ENCODE measurements around the gene FBXL14.

Gene FBXL14

DNA sequence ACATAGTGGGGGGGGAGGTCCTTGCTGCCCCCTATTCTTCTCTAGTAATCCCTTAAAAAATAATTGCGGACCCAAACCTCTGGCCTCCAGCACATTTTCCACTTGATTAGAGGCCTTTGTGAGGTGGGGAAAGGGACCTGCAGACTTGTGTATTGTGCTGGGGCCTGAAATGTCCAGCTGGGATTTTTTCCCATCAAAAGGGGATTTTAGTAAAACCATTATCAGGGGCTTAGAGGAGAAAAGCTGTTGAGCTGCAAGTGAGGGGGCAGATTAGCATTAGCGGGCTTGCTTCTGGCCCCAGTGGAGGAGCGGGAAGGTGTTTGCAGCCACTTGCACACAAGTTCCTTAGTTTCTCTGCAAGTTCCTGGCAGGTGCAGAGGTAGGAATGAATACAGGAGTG is 13.9 kb downstream of the FBXL14 start:
- H2AK5ac ChIP-seq (ENCODE audit: low read length): no peak overlapping the region
- H2BK12ac ChIP-seq (ENCODE audit: low read length): no peak overlapping the region
- no peak overlapping the region for H3K14ac ChIP-seq (ENCODE audit: low read length)
- no peak overlapping the region for H3K23ac ChIP-seq (ENCODE audit: low read length)
- H3K36me3 ChIP-seq (ENCODE audit: control insufficient read depth in 1 of 2, insufficient read depth in 2 of 2, low read length in 2 of 2): no peaks in the 10 kb centered on the region
- no peaks in the 10 kb centered on the region for H3K79me1 ChIP-seq (ENCODE audit: low read length)
- H3K9ac ChIP-seq (ENCODE audit: low read length): no peak overlapping the region
- H3K4me1 ChIP-seq (ENCODE audit: control insufficient read depth in 1 of 2, insufficient read depth in 2 of 2, low read length in 2 of 2): no peaks in the 10 kb centered on the region
- H4K91ac ChIP-seq (ENCODE audit: low read depth, low read length): no peak overlapping the region
- H3K18ac ChIP-seq (ENCODE audit: low read length): no peak overlapping the region
- H3K4ac ChIP-seq (ENCODE audit: low read depth, low read length): no peak overlapping the region
- no peak overlapping the region for H2BK120ac ChIP-seq (ENCODE audit: insufficient read depth, low read length, poor library complexity)
- H3K27me3 ChIP-seq (ENCODE audit: insufficient read depth, low read length): no peaks in the 10 kb centered on the region
- H2BK5ac ChIP-seq (ENCODE audit: low read depth, low read length, poor library complexity): no peak overlapping the region
- no peak overlapping the region for H3K4me3 ChIP-seq (ENCODE audit: low read depth, low read length)
- H2AFZ ChIP-seq (ENCODE audit: insufficient read depth, low read length, poor library complexity): no peak overlapping the region
- peaks cover 1% of the 10 kb centered on the region for H3K9me3 ChIP-seq (ENCODE audit: insufficient read depth, low read depth, low read length)
- no CpG with 5 or more reads among the region's 3 CpGs for WGBS (ENCODE audit: extremely low coverage, insufficient coverage, insufficient read length)
- no peaks in the 10 kb centered on the region for H3K79me2 ChIP-seq (ENCODE audit: control insufficient read depth, insufficient read depth, low read length, poor library complexity)
- H4K12ac ChIP-seq (ENCODE audit: low read depth, low read length): no peak overlapping the region
- H3K4me2 ChIP-seq (ENCODE audit: low read length): no peak overlapping the region
- no peak overlapping the region for H4K8ac ChIP-seq (ENCODE audit: low read depth, low read length)
- H3K27ac ChIP-seq (ENCODE audit: low read depth, low read length): no peak overlapping the region
- no peak for DNase-seq

DNA sequence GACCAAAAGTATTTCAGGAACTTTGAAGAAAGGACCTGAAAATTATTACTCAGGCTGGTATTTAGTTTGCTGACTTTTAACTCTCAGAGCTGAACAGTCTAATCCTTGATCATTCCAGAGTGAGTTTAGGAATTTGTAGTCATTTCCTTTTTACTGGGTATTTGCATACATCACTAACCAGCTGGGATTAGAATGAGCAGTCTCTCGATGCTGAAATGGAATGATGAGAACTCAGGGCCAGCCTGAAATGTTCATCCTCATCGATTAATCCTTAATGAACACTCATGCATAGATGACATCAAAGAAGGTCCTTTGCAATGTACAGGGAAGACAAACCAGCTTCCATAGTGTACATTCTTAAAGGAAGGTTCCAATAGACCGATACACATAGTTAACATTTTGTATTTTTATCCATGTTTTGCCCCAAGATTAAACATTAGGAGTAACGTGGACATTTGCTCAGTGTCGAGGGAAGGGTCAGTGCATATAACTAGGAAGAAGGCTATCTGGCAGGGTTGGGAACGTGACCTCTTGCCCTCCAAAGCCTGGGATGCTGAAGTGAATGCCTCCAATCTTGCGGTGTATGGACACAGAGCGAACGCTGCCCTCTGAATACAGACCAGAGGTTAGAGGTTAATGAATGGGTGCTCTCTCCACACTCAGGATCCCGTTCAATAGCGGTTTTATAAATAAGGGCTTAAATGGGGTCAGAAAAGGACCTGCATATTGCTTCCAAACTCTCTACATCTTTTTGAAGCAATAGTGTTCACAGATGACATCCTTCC is 14.5 kb downstream of the FBXL14 start:
- Histone ChIP-seq H3K36me3 (ENCODE audit: control insufficient read depth in 1 of 2, insufficient read depth in 2 of 2, low read length in 2 of 2) (no peaks in the 10 kb centered on the region), H2AK5ac (ENCODE audit: low read length) (no peak overlapping the region), H3K23ac (ENCODE audit: low read length) (no peak overlapping the region), H2BK5ac (ENCODE audit: low read depth, low read length, poor library complexity) (no peak overlapping the region), H4K91ac (ENCODE audit: low read depth, low read length) (no peak overlapping the region), H2BK120ac (ENCODE audit: insufficient read depth, low read length, poor library complexity) (no peak overlapping the region), H4K12ac (ENCODE audit: low read depth, low read length) (no peak overlapping the region), H3K14ac (ENCODE audit: low read length) (no peak overlapping the region), H3K4me2 (ENCODE audit: low read length) (no peak overlapping the region), H3K27me3 (ENCODE audit: insufficient read depth, low read length) (no peaks in the 10 kb centered on the region), H3K9me3 (ENCODE audit: insufficient read depth, low read depth, low read length) (peaks cover 3% of the 10 kb centered on the region), H3K4me3 (ENCODE audit: low read depth, low read length) (no peak overlapping the region), H3K79me2 (ENCODE audit: control insufficient read depth, insufficient read depth, low read length, poor library complexity) (no peaks in the 10 kb centered on the region), H2BK12ac (ENCODE audit: low read length) (no peak overlapping the region), H4K8ac (ENCODE audit: low read depth, low read length) (no peak overlapping the region), H3K27ac (ENCODE audit: low read depth, low read length) (no peak overlapping the region), H3K18ac (ENCODE audit: low read length) (no peak overlapping the region), H2AFZ (ENCODE audit: insufficient read depth, low read length, poor library complexity) (no peak overlapping the region), H3K4ac (ENCODE audit: low read depth, low read length) (no peak overlapping the region), H3K4me1 (ENCODE audit: control insufficient read depth in 1 of 2, insufficient read depth in 2 of 2, low read length in 2 of 2) (no peaks in the 10 kb centered on the region), H3K9ac (ENCODE audit: low read length) (no peak overlapping the region), H3K79me1 (ENCODE audit: low read length) (no peaks in the 10 kb centered on the region)
- DNase-seq: no peak
- no CpG with 5 or more reads among the region's 11 CpGs for WGBS (ENCODE audit: extremely low coverage, insufficient coverage, insufficient read length)

- no CpG with 5 or more reads among the region's 21 CpGs for WGBS (ENCODE audit: extremely low coverage, insufficient coverage, insufficient read length)
- Histone ChIP-seq H3K4me1 (ENCODE audit: control insufficient read depth in 1 of 2, insufficient read depth in 2 of 2, low read length in 2 of 2) (no peaks in the 10 kb centered on the region), H3K36me3 (ENCODE audit: control insufficient read depth in 1 of 2, insufficient read depth in 2 of 2, low read length in 2 of 2) (no peaks in the 10 kb centered on the region), H3K4ac (ENCODE audit: low read depth, low read length) (no peak overlapping the region), H2AK5ac (ENCODE audit: low read length) (no peak overlapping the region), H3K27ac (ENCODE audit: low read depth, low read length) (no peak overlapping the region), H2BK12ac (ENCODE audit: low read length) (no peak overlapping the region), H4K12ac (ENCODE audit: low read depth, low read length) (no peak overlapping the region), H3K14ac (ENCODE audit: low read length) (no peak overlapping the region), H3K23ac (ENCODE audit: low read length) (no peak overlapping the region), H4K91ac (ENCODE audit: low read depth, low read length) (no peak overlapping the region), H4K8ac (ENCODE audit: low read depth, low read length) (no peak overlapping the region), H3K18ac (ENCODE audit: low read length) (no peak overlapping the region), H3K9me3 (ENCODE audit: insufficient read depth, low read depth, low read length) (peaks cover 4% of the 10 kb centered on the region), H2BK120ac (ENCODE audit: insufficient read depth, low read length, poor library complexity) (no peak overlapping the region), H3K79me1 (ENCODE audit: low read length) (no peaks in the 10 kb centered on the region), H3K79me2 (ENCODE audit: control insufficient read depth, insufficient read depth, low read length, poor library complexity) (no peaks in the 10 kb centered on the region), H3K4me2 (ENCODE audit: low read length) (no peak overlapping the region), H3K9ac (ENCODE audit: low read length) (no peak overlapping the region), H3K27me3 (ENCODE audit: insufficient read depth, low read length) (no peaks in the 10 kb centered on the region), H3K4me3 (ENCODE audit: low read depth, low read length) (no peak overlapping the region), H2AFZ (ENCODE audit: insufficient read depth, low read length, poor library complexity) (no peak overlapping the region), H2BK5ac (ENCODE audit: low read depth, low read length, poor library complexity) (no peak overlapping the region)
- DNase-seq: no peak
These were observed 17.8 kb downstream of the FBXL14 start for GRCh38 chr12:1576410-1577241.

DNA sequence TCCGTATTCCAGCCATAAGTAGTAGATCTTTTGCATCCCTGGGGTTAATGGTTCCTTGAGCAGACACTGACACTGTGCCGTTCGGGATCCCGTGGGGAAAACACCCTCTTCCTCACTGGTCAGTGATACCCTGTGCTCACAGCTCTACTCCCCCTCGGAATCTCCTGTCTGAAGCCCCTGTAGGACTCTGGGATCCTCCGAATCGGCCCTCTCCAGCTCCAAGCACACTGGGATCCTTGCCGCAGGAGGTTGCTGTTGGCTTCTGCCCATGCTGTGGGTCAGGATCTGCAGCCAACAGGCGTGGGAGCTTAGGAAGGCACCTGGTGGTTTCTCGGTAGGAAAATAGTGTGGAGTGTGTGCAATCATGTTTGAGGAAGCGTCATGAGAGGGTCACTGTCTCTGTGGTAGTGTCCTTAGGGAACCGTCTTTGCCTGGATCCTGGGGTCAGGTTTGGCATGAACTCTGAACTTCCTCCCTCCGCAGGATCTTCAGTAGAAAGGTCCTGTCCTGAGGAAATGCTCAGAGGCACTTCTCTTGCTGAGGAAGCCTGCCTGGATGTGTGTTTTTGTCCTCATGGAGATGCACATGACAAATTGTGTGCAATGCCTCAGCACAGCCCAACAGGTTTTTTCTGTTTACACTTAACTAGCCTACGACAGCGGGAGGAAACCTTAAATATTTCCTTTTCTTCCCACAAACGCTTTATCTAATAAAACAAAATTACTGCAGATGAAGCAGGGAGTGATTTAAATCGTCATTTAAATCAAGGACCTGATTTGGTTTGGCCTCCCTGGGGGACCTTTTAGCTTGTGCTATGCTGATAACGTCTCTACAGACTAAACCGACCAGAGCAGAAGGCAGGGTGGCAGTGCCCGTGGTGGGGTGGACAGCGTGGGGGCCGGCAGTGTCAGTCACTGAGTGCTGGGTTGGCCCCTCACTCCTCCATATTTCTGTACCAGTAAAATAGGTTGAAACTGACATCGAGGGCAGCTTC is 18.7 kb downstream of the FBXL14 start:
- H3K18ac ChIP-seq (ENCODE audit: low read length): no peak overlapping the region
- no peak overlapping the region for H2BK12ac ChIP-seq (ENCODE audit: low read length)
- WGBS (ENCODE audit: extremely low coverage, insufficient coverage, insufficient read length): no CpG with 5 or more reads among the region's 23 CpGs
- H3K4me2 ChIP-seq (ENCODE audit: low read length): no peak overlapping the region
- H3K9ac ChIP-seq (ENCODE audit: low read length): no peak overlapping the region
- H4K12ac ChIP-seq (ENCODE audit: low read depth, low read length): no peak overlapping the region
- no peaks in the 10 kb centered on the region for H3K79me2 ChIP-seq (ENCODE audit: control insufficient read depth, insufficient read depth, low read length, poor library complexity)
- H3K27ac ChIP-seq (ENCODE audit: low read depth, low read length): no peak overlapping the region
- H2BK120ac ChIP-seq (ENCODE audit: insufficient read depth, low read length, poor library complexity): no peak overlapping the region
- H3K4ac ChIP-seq (ENCODE audit: low read depth, low read length): no peak overlapping the region
- H3K4me1 ChIP-seq (ENCODE audit: control insufficient read depth in 1 of 2, insufficient read depth in 2 of 2, low read length in 2 of 2): no peaks in the 10 kb centered on the region
- no peak overlapping the region for H2AK5ac ChIP-seq (ENCODE audit: low read length)
- DNase-seq: no peak
- H4K91ac ChIP-seq (ENCODE audit: low read depth, low read length): no peak overlapping the region
- H3K9me3 ChIP-seq (ENCODE audit: insufficient read depth, low read depth, low read length): peaks cover 4% of the 10 kb centered on the region
- no peaks in the 10 kb centered on the region for H3K36me3 ChIP-seq (ENCODE audit: control insufficient read depth in 1 of 2, insufficient read depth in 2 of 2, low read length in 2 of 2)
- no peak overlapping the region for H3K14ac ChIP-seq (ENCODE audit: low read length)
- no peak overlapping the region for H2BK5ac ChIP-seq (ENCODE audit: low read depth, low read length, poor library complexity)
- no peak overlapping the region for H2AFZ ChIP-seq (ENCODE audit: insufficient read depth, low read length, poor library complexity)
- no peak overlapping the region for H3K23ac ChIP-seq (ENCODE audit: low read length)
- H4K8ac ChIP-seq (ENCODE audit: low read depth, low read length): no peak overlapping the region
- no peak overlapping the region for H3K4me3 ChIP-seq (ENCODE audit: low read depth, low read length)
- no peaks in the 10 kb centered on the region for H3K27me3 ChIP-seq (ENCODE audit: insufficient read depth, low read length)
- no peaks in the 10 kb centered on the region for H3K79me1 ChIP-seq (ENCODE audit: low read length)

Measured in trophoblast cell (in vitro differentiated cells and primary cell).